ENCODE measurements around the gene GAPT.

Gene GAPT

DNA sequence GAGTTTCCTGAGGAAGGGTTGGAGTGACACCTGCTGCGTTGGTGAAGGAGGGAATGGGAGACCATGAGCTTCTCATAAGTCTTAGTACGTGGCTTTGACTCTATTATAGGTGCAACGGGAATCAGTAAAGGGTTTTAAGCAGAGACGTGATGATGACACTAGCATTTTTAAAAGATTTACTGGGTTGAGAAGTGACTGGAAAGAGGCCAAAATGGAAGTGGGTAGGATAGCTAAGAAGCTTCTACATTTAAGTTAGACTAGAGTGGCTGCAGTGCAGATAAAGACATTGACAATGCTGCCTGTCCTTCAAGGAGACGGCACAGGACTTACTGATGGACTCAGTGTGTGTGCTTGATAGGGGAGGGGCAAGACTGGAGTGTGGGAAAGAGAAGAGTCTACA, 6.2 kb downstream of the GAPT start:
- H3K4me3 ChIP-seq (ENCODE audit: insufficient read depth, low read length, poor library complexity, severe bottlenecking): no peak overlapping the region

DNA sequence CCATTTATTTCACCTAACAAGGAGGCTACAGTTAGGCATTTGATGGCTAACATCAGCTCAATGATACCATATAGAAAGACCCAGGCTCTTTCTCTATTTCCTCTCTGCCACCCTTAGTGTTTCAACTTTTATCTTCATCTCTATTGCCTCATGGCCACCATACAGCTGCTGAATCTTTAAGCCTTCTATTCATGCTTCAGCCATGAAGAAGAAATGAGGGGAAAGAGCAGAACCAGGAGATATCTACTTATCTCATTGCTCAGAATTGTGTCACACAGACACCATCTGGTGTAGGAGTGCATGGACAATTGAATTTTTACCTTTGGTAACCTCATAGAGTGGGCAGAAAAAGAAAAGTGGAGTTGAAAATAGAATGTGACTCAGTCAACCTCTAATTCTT, 6.7 kb downstream of the GAPT start:
- no peaks in the 10 kb centered on the region for H3K9me3 ChIP-seq (ENCODE audit: insufficient read depth, low read length)
- no peaks in the 10 kb centered on the region for H3K9me2 ChIP-seq (replicated peaks; ENCODE audit: insufficient read depth, low read length)
- H3K79me2 ChIP-seq (ENCODE audit: insufficient read depth, low read length): no peaks in the 10 kb centered on the region
- H3K36me3 ChIP-seq (ENCODE audit: low read length): no peaks in the 10 kb centered on the region
- no peaks in the 10 kb centered on the region for H3F3A ChIP-seq (ENCODE audit: insufficient read depth)
- H3K27ac ChIP-seq (ENCODE audit: low read depth, low read length): no peak overlapping the region
- no peak overlapping the region for H2AFZ ChIP-seq (ENCODE audit: low read depth, low read length, severe bottlenecking)
- no peak overlapping the region for H3K9ac ChIP-seq (ENCODE audit: low read length)
- H3K4me3 ChIP-seq (ENCODE audit: insufficient read depth, low read length, poor library complexity, severe bottlenecking): no peak overlapping the region
- no peaks in the 10 kb centered on the region for H3K27me3 ChIP-seq (ENCODE audit: low read length)
- TF ChIP-seq CTCF (IDR thresholded peaks at IDR 0.05; ENCODE audit: insufficient read depth, low read length, poor library complexity, severe bottlenecking) (no peak), EZH2phosphoT487 (conservative IDR thresholded peaks at IDR 0.05; ENCODE audit: low read length) (no peak)
- no peak overlapping the region for H3K4me2 ChIP-seq (ENCODE audit: low read depth, low read length, poor library complexity, severe bottlenecking)
- no peaks in the 10 kb centered on the region for H4K20me1 ChIP-seq (ENCODE audit: low read depth, low read length)

More for the DNA sequence above, 6.2 kb downstream of the GAPT start:
- Histone ChIP-seq H4K20me1 (ENCODE audit: low read depth, low read length) (no peaks in the 10 kb centered on the region), H3K4me2 (ENCODE audit: low read depth, low read length, poor library complexity, severe bottlenecking) (no peak overlapping the region), H3K36me3 (ENCODE audit: low read length) (no peaks in the 10 kb centered on the region), H3K9me3 (ENCODE audit: insufficient read depth, low read length) (no peaks in the 10 kb centered on the region), H3K9me2 (replicated peaks; ENCODE audit: insufficient read depth, low read length) (no peaks in the 10 kb centered on the region), H3F3A (ENCODE audit: insufficient read depth) (no peaks in the 10 kb centered on the region), H3K9ac (ENCODE audit: low read length) (no peak overlapping the region), H3K79me2 (ENCODE audit: insufficient read depth, low read length) (no peaks in the 10 kb centered on the region), H2AFZ (ENCODE audit: low read depth, low read length, severe bottlenecking) (no peak overlapping the region), H3K27me3 (ENCODE audit: low read length) (no peaks in the 10 kb centered on the region), H3K27ac (ENCODE audit: low read depth, low read length) (no peak overlapping the region)
- TF ChIP-seq EZH2phosphoT487 (conservative IDR thresholded peaks at IDR 0.05; ENCODE audit: low read length) (no peak), CTCF (IDR thresholded peaks at IDR 0.05; ENCODE audit: insufficient read depth, low read length, poor library complexity, severe bottlenecking) (no peak)

- Histone ChIP-seq H3F3A (ENCODE audit: insufficient read depth) (no peaks in the 10 kb centered on the region), H3K27ac (ENCODE audit: low read depth, low read length) (no peak overlapping the region), H3K9me2 (replicated peaks; ENCODE audit: insufficient read depth, low read length) (no peaks in the 10 kb centered on the region), H3K79me2 (ENCODE audit: insufficient read depth, low read length) (no peaks in the 10 kb centered on the region), H4K20me1 (ENCODE audit: low read depth, low read length) (no peaks in the 10 kb centered on the region), H2AFZ (ENCODE audit: low read depth, low read length, severe bottlenecking) (no peak overlapping the region), H3K4me2 (ENCODE audit: low read depth, low read length, poor library complexity, severe bottlenecking) (no peak overlapping the region), H3K9me3 (ENCODE audit: insufficient read depth, low read length) (no peaks in the 10 kb centered on the region), H3K36me3 (ENCODE audit: low read length) (no peaks in the 10 kb centered on the region), H3K27me3 (ENCODE audit: low read length) (no peaks in the 10 kb centered on the region), H3K4me3 (ENCODE audit: insufficient read depth, low read length, poor library complexity, severe bottlenecking) (no peak overlapping the region), H3K9ac (ENCODE audit: low read length) (no peak overlapping the region)
- TF ChIP-seq EZH2phosphoT487 (conservative IDR thresholded peaks at IDR 0.05; ENCODE audit: low read length) (no peak), CTCF (IDR thresholded peaks at IDR 0.05; ENCODE audit: insufficient read depth, low read length, poor library complexity, severe bottlenecking) (no peak)
Observed at GRCh38 chr5:58498340-58498942, 7.2 kb downstream of the GAPT start.
